ENCODE results near the gene TSPAN18.

The TSPAN18 gene

GRCh38 chr11:44889266-44889665 lies 162.5 kb downstream of the TSPAN18 start:
- peak; percentile 28 for DNase-seq (ENCODE audit: low spot score)

GRCh38 chr11:44892843-44893242 lies 166.1 kb downstream of the TSPAN18 start:
- DNase-seq (ENCODE audit: low spot score) = no peak

GRCh38 chr11:44893308-44893822 lies 166.6 kb downstream of the TSPAN18 start:
- DNase-seq (ENCODE audit: low spot score) = no peak

GRCh38 chr11:44893846-44894617 lies 167.3 kb downstream of the TSPAN18 start:
- DNase-seq (ENCODE audit: low spot score) = peak; percentile 59

- peak; percentile 31 for DNase-seq (ENCODE audit: low spot score)
These were observed 173.2 kb downstream of the TSPAN18 start for GRCh38 chr11:44899959-44900358.

GRCh38 chr11:44901120-44901633 lies 174.4 kb downstream of the TSPAN18 start:
- DNase-seq (ENCODE audit: low spot score) = no peak

GRCh38 chr11:44901786-44902185 lies 175.0 kb downstream of the TSPAN18 start:
- DNase-seq (ENCODE audit: low spot score) = no peak

- no peak for DNase-seq (ENCODE audit: low spot score)
These were observed 176.3 kb downstream of the TSPAN18 start for GRCh38 chr11:44903035-44903434.

GRCh38 chr11:44903518-44903917 lies 176.8 kb downstream of the TSPAN18 start:
- DNase-seq (ENCODE audit: low spot score) = no peak

- DNase-seq (ENCODE audit: low spot score) = no peak
These were observed 177.7 kb downstream of the TSPAN18 start for GRCh38 chr11:44904261-44905020.

- no peak for DNase-seq (ENCODE audit: low spot score)
These were observed 178.5 kb downstream of the TSPAN18 start for GRCh38 chr11:44905131-44905866.

- DNase-seq (ENCODE audit: low spot score) = no peak
These were observed 179.9 kb downstream of the TSPAN18 start for GRCh38 chr11:44906649-44907048.

- no peak for DNase-seq (ENCODE audit: low spot score)
These were observed 182.8 kb downstream of the TSPAN18 start for GRCh38 chr11:44909557-44909956.

GRCh38 chr11:44910591-44910990 lies 183.8 kb downstream of the TSPAN18 start:
- no peak for DNase-seq (ENCODE audit: low spot score)

GRCh38 chr11:44911029-44911814 lies 184.5 kb downstream of the TSPAN18 start:
- DNase-seq (ENCODE audit: low spot score) = peak; percentile 80

GRCh38 chr11:44912270-44912987 lies 185.7 kb downstream of the TSPAN18 start:
- DNase-seq (ENCODE audit: low spot score) = no peak

- DNase-seq (ENCODE audit: low spot score) = peak; percentile 11
These were observed 186.7 kb downstream of the TSPAN18 start for GRCh38 chr11:44913502-44913901.

- no peak for DNase-seq (ENCODE audit: low spot score)
These were observed 187.3 kb downstream of the TSPAN18 start for GRCh38 chr11:44914105-44914504.

- no peak for DNase-seq (ENCODE audit: low spot score)
These were observed 188.2 kb downstream of the TSPAN18 start for GRCh38 chr11:44915004-44915403.

GRCh38 chr11:44915621-44916020 lies 188.9 kb downstream of the TSPAN18 start:
- no peak for DNase-seq (ENCODE audit: low spot score)

- DNase-seq (ENCODE audit: low spot score) = no peak
These were observed 189.6 kb downstream of the TSPAN18 start for GRCh38 chr11:44916331-44916730.
